ENCODE results near the gene CHD2. TPM values are rescaled to one million over a fixed set of nuclear protein-coding genes. Genes with fewer than 3 reads are reported as not detected.
A peak's percentile ranks its signal among the peaks of the same experiment; 100 is the strongest.

Gene CHD2
- total RNA-seq, 1 donor from 2014 or later = 92.3 TPM

DNA sequence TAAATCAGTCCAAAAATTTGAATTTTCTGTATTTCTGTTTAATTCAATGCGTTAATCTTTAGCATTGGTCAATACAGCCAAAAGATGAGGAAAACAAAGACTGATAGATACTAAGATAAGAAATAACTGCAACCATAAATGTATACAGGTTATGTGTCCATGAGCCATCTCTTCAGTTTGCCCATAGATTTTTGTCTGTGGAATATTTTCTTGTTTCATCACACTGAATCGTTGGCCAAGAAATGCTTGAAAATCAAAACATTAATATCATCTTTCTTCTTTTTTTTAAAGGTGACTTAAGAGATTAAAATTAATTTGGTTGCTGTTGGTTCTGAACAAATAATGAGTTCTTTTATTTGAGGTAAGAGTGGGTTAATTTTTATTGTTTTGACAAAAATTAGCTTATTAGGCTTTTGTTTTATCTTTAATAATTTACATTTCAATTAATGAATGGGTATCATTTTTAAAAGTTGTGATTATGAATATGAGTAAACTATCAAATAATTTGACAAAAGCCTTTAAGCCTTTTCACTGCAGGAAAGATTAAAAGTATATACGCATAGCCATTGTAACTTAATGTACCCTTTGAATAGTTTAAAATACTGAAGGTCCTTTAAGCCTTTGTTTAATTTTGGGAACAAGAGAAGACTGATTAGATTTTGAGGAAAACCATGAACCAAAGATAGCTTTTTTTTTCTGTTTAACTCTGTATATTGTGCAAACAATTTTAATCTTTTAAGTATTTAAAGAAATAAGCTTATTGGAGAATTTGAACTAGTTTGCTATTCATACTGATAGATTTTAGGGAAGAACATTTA lies 14.7 kb upstream of the CHD2 start:
- DNase-seq (ENCODE audit: low read depth) = no peak

DNA sequence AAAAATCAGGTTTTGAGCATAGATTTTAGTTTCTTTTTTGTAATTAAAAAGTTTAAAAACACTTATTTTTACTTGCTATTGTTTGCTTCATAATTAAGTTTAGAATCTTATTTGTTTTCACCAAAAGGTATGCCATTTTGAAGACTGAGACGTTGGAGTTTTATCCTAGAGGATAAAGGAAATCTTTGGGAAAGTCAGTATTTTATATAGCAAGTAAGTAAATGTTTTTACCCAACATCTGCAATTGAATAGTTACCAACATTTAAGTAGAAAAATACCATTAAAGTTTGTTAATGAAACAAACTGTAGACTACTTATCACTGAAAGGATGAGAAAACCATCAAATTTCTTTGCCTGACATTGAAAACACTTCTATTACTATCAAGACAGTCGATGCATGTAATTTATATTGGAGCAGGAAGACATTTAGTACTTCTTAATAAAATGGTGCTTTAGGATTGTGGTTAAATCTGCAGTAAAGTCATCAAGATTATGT lies 14.0 kb upstream of the CHD2 start:
- no peak for DNase-seq (ENCODE audit: low read depth)

DNA sequence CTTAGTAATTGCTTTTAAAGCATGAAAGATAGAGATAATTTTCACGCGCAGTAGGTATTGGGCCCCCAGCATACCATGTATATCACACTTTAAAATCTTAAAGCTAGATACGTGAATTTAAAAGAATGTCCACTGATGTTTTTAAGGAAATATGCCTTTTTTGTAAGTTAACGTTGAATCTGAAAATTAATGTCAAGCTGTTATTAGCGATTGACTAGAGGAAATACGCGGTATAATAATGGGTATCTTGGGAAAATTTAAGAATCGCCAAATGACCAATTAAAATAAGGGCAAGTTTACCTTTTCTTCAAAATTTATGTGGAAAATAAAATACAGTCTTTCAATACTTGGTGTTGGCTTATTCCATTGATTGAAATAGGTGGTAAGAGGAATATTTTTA lies 13.3 kb upstream of the CHD2 start:
- no peak for DNase-seq (ENCODE audit: low read depth)

DNA sequence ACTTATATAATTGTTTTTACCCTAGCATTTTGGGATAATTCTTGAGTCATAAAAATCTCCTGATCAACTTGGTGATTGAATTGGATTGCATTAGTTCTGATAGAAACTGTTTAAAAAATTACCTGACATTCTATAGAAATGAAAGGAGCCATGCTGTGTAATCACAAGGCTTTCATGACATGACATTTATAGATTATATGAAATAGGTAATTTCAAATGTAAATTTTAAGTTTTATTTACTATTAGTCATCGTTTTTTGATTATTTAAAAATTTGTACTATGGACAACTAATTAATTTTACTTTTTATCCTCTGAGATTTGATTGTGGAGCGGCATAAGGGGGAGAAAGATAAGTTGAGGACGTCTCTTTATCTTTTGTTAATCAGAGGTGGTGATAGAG lies 12.3 kb upstream of the CHD2 start:
- no peak for DNase-seq (ENCODE audit: low read depth)

DNA sequence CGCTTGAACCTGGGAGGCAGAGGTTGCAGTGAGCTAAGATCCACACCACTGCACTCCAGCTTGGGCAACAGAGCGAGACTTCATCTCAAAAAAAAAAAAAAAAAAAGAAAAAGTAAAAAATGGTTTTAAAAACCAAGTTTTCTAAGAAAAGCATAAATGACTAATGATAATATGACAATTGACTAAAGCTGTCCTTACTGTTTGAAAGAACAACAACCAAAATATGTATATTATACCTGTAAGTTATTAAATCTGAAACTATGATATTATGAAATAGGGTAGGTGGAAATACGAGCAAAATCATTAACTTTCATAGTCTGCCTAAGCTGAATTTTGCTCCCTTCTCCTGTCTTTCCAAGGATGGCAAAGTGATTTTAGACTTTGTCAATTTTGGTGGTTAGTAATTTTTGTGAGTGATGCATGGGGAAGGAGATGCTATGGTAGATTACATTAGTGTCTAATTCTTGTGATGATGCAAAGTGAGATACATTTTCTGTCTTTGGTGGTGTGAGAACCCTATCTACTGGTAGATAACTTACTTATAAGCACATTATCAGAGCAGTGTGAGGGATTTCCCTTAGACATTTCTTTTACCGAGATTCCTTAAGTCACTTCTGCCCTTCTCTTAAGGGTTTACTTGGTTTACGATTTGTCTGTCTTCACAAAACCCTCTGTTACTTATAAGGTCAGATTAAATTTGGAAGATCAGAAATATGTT lies 10.6 kb upstream of the CHD2 start:
- no peak for DNase-seq (ENCODE audit: low read depth)

DNA sequence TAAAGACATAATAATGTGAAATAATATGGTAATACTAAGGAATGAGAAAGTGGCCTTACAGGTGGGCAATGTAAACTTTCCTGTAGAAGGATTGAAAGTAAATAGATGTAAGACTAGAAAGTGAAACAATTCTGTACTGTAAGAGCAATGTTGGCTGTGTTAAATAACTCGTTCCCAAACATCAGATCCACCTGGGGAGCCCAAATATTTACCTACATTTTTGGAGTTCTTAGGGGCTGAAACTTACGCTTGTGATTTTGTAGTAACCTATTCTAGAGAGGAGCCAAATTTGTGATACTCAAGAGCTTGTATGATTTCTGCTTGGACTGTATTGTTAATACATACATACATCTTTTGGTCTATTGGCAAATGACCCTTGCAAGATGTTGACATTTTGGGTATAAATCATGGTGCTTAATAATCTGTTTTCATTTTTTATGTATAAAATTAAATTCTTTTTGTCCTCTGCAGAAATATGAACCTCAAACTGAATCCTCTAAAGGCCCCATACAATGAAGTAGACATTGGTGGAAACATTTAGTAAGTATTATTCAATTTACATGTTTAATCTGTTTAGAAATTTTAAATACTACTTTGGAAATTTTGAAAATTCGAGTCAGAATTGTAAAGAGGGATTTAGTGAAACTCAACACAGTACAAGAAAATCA lies 8.5 kb upstream of the CHD2 start:
- no peak for DNase-seq (ENCODE audit: low read depth)

DNA sequence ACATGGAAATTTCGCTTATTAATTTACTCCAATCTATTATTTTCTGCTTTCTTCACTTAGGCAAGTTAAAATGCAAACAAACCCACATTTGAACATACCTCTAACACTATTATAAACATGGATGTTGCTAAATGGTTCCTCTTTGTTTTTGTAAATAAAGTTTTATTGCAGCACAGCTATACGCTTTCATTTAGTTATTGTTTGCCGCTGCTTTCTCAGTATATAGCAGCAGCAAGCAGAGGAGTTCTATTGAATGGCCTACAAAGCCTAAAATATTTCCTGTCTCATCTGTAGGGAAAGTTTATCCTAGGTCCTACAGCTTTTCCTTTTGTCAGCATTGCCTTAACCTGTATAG lies 7.9 kb upstream of the CHD2 start:
- DNase-seq (ENCODE audit: low read depth) = no peak

DNA sequence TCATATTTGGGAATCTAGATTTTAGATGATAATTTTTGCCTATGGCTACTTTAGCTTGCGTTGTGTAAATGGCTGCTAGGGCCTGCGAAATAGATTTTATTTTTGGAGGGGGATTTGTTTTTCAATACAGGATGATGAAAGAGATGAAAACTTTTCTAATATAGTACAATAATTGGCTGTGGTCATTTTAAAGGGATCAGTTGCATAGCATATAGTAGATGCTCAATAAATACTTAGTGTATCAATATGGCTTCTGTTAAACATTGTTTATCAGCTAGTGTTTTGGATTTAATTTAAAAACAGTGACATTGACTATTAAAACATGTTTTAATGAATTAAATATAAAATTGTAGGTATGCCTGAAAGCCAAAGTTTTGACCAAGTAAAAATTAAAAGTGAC lies 6.9 kb upstream of the CHD2 start:
- no peak for DNase-seq (ENCODE audit: low read depth)

DNA sequence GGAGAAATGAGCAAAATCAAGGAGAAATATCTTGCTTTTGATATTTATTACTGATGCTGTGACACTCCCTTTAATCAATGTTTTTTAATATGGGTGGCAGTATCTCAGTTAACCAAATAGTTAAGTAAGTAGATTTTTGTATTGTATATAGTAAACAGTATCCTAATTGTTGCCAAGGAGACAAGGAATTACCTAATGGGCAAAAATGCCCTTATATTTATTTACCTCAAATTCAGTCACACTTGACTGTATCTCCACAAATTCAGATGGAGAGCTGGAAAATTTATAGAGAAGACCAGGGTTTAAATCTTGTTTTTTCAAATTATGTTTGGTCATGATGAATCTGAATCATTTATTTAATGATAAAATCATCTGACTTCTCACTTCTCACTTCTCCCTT lies 3.6 kb upstream of the CHD2 start:
- DNase-seq (ENCODE audit: low read depth) = no peak

DNA sequence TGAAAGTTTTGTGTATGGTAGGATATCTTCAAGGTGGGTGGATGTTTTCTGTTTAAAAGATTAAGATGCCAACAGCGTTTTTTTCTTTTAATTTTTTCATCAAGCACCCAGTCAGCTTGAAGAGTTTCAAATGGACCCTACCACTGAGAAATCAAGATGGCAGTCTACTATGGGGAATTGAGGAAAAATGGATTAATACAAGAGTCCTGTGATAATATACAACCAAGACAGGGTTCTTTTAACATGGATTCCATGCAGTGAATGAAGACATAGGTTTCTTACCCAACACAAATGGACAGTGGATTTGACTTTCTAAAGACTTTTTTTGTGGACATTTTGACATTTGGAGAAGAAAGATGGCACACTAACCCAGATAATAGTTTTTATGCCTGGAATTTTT lies 2.5 kb upstream of the CHD2 start:
- no peak for DNase-seq (ENCODE audit: low read depth)

DNA sequence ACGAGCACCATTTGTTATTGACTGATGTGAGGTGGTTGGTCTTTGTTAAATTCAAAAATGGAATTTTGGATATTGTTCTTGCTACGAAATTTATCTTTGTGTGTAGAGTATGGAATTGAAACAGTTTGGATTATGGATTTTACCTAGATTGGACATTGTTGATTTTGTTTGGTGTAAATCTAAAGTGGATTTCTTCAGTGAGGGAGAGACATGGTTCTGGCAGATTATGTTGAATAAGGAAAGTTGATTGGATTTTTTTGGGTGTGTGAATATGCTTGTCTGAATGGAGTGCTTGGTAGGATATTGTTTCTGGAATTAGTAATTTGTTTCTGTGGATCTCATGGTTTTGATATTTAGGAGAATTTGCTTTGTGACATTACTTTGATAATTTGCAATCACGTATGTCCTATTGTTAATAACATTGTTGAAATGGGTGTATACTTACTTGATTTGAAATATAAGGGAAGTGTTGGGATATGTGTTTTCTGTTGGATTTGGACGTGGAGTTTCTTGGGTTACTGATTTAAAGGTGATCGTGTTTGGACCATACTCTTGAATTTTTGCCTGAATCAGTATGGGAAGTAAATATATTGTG lies 1.0 kb upstream of the CHD2 start:
- DNase-seq (ENCODE audit: low read depth) = no peak

DNA sequence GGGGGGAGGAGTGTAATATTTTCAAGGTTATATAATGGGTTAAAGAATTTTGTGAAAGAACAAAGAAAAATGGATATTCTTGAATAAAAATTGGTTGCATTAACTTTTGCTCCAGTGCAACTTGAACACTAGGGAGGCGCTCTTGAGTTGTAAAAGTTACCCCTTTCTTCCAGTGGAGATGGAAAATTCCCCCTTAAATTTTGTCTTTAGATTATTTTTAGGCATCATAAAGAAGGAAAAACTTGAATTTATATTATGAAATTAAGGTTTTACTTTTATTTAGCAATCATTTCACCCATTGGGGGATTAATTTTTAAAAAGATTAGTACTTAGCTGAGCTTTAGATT lies 550 bp upstream of the CHD2 start:
- DNase-seq (ENCODE audit: low read depth) = no peak

DNA sequence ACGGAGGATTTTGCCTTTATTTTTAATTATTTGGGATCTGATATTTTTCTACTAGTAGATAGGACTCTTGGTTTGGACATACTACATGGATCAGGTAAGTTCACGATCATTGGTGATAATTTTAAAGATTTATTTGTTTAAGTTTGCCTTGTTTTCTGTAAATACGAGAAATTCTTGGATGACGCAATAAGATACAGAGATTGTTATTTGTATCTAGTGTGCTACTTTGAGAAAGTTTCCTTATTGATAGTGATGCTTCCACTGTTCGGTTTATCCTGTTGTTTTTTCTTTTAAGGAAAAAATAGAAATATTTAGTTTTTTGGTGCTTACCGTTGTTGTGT lies 577 bp downstream of the CHD2 start:
- DNase-seq (ENCODE audit: low read depth) = no peak

DNA sequence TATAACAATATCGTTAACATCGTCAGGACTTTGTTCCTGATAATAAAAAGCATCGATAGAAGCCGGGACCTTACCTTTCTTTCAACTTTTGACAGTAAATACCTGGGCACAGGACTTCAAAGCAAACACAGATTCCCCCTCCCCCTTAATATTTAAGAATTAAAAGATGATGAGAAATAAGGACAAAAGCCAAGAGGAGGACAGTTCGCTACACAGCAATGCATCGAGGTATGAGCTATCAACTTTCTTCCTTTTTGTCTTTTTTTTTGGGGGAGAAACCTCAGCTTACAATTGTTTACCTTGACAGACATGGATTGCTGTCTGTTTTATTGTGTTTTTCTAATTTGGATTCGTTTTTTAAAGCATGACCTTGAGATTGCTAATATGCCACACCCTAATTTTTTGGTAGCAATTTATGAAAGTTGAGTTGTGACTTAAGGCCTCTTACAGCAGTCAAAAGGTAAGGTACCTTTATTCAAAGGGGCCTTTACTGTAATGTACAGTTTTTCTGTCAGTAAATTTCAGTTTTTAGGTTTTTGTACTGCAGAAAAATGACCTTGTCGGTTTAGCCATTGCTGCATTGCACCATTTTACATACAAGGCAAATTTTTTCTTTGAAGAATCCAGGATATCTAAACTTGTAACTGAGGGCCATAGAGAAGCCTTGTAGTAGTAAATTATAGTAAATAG lies 1.1 kb downstream of the CHD2 start:
- no peak for DNase-seq (ENCODE audit: low read depth)

DNA sequence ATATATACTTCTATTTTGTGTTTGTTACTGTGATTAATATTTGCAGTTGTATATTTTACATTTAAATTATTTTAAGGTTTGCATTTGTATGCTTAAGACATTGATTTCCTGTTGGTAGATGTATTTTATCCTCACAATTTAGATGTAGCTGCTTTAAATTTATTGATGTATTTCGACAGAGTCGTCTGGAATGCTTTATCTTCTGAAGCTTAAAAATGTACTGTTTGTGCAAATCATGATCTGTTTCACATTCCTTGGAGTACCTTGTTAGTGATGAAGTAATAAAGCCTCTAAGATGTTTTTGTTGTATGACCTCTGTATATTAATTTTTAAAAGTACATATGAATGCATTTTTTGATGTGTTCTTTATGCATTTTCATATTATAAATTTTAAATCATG lies 1.9 kb downstream of the CHD2 start:
- no peak for DNase-seq (ENCODE audit: low read depth)

DNA sequence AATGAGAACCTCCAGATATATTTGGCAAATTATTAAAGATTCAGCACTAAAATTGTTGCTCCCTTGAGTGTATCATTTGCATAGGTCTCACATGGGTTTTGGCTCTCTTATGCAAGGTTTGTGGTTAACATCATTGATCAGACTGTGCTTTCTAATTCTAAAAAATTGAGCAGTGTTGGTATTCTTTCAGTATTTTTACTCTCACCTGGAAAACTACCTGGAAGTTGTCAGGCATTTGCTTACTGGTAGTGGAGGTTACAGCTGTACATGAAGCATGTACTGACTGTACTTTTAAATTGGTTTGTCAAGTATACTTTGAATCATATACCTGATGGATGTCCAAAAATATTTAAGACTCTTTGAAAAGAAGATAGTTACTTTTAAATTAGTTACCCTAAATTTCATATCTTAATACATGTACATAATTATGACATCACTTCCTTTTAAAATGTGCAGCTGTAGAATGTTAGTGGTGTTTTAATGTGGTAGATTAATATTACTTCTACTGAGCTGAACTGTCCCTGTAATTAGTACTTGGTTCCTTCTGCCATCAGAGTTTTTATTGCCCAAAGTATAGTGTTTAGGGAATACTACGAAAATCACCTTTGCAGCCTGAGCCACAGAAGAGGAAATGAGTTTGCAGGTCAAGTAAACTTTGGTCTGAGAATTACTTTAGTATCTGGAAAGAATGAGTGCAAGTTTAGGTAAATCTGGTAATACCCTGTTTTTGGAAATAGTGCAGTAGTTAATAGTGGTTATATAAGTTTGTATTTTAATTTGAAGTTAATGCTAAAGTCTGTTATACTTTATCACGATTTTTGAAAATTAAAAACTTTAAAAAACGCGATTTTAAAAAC lies 2.8 kb downstream of the CHD2 start:
- DNase-seq (ENCODE audit: low read depth) = no peak

DNA sequence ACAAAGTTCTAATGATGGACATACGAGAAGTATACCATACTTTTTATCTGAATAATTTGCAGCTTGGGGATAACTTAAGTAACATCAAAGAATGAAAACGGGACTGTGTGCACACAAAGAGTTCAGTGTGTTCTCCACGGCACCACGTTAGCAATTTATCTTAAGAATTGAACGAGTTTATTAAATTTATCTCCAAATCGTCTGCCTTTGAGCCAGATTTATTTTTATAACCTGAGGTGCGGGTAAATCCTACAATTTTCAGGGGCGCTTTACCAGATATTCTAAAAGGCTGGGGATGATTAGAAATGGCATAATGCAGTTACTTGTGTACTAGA lies 3.5 kb downstream of the CHD2 start:
- DNase-seq (ENCODE audit: low read depth) = no peak

DNA sequence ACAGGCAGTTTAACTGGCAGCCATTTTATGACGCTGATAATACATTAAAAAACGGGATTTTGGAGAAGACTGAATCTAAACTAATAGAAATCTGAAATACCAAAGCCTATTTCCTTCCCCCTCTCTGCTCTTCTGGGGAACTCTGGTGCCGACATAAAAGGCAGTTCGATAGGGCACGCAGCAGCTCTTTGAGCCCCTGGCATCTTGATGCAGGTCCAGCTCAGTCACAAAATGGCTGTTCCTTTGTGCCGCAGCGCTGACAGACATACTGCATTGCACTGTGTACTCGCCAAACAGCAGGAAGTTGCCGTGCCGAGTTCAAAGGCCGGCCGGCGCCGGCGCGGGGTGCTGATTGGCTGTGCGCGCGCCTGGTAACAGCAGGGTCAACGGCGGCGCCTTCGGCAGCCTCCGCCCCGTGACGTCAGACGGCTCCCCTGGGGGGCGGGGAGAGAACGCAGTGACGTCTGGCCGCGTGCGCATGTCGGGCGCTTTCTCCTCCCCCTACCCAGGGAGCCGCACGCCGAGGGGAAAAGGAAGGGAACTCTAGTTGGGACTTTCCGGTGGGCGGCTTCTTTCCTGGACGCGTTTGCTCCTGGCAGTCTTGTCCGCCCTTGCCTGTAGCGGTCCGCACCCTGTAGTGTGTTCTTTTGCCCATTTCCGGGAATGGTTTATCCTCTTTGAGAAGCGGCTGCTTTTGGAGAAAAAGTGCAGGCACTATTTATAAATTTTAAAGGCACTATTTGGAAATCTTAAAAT lies 4.0 kb downstream of the CHD2 start:
- DNase-seq (ENCODE audit: low read depth) = peak; percentile 95

DNA sequence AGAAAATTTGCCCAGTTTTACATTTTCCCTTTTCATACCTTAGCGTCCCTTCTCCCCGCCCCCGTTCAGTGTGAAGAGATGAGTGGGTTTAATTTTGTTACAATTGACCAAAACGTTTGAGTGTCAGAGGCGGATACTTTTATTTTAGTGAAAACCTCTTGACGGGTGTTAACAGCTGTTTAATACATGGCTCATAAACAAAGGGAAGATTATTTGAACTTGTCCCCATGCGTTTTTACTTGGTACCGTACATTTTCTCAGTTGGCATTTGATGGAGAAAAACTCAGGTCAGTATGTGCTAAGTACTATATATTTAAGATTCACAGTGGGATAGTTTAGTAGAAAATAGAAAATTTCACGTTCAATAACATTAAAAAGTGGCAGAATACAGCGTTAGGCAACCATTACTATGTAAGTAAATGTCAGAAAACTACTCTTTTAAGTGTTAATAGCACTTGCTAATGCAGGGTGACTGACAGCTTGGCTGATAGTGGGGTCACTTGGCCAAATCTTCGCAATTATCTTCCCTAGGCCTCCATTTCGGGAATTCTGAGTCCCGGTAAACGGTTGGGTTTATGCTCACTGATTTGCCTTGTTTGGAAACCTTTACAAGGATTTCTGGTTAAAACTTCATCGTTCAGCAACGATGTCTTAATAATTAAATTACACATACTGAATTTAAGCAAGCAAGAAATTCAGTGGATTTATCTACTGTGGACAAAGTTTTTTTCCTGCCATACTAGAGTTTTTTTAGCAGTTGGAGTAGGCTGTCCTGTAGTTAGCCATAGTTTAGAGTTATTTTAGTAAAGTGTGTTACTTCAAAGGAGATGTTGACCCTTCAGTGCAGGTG lies 4.8 kb downstream of the CHD2 start:
- DNase-seq (ENCODE audit: low read depth) = no peak

DNA sequence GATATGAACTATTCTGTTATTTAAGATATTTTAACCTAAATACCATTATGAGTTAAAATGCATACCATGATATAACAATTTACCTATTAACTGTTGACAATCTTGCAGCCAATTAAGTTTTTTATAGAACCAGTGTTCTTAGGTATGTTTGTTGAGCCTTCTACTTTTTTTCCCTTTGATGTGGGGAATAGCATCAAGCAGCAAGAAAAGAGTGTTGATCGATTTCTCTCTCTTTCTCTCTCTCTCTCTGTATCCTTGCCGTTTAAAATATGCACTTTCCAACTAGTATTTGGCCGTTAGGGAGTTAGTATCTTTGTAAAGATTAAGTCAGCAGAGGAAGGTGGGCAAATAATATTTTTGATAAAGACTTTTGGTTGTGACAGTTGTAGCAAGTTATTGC lies 5.9 kb downstream of the CHD2 start:
- no peak for DNase-seq (ENCODE audit: low read depth)
